Measurements from ENCODE around the gene QSOX2. TPM values are rescaled to one million over a fixed set of nuclear protein-coding genes. Genes with fewer than 3 reads are reported as not detected.

QSOX2 gene
- polyA plus RNA-seq, 10 donors, result 5.5 to 11.9 (median 8.0) TPM

DNA sequence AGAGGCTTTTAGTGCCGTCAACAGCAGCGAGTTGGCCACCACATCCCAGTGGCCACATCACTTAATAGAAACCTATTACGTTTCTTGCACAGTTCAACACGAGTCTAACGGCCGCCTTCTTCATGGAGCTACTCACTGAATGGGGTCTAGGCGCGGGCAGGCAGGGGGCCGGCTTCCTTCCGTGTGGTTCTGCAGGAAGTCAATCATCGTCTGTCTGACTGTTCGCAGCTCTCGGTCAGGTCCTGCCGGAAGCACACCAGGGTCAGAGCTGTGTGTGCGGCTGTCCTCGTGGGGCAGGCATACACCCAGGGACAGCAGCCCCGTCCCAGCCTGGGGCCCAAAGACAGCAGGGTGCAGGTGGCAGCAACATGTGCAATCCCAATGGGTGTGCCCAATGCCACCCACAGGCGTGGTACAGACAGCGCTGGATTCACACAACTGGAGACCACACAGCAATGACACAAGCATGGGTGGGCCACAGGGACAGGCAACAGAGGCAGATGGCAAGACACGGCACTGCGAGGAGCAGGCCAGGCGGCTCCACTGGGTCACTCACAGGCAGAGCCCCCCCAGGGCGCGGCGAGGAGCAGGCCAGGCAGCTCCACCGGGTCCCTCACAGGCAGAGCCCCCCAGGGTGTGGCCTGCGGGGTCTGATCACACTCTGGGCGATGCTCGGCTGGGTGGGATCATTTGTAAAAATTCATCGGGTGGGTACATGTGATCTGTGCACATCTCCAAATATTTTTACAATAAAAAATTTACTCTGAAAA, 21.6 kb downstream of the QSOX2 start:
- no peak for DNase-seq

- DNase-seq, result no peak
These were observed 22.7 kb downstream of the QSOX2 start for GRCh38 chr9:136222906-136223285.

DNA sequence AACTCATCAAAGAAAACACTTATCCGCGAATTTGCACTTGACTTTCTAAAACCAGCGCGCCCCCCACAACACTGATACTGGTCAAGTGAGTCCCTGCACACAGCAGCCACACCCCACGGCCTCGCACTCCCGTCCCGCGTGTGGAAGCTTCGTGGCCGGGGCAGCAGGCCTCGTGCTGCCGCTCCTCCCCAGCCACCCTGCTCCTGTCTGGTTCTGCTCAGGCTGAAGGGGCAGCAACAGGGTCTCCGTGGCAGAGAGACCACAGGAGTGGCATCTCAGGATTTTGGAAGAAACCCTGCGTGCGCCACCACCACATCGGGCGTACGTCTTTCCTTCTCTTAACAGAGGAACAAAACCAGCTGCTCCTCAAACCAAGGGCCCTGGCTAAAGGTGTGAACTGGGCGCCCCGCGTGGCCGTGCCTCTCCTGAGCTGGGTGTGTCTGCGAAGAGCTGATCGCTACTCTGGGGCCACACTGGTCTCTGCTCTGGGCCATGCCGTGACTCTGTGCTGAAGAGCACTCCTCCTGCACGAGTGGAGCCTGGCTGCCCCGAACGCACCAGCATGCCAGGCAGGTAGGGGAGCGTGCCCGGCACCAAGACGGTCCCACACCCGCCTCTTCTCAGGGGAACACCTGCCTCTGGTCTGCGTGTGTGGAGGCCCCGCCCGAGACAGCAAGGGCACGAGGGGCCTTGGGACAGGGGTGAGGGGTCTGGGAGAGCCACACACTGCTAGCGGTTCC, 23.3 kb downstream of the QSOX2 start:
- DNase-seq, result no peak

- DNase-seq, result no peak
These were observed 25.4 kb downstream of the QSOX2 start for GRCh38 chr9:136220017-136220729.

DNA sequence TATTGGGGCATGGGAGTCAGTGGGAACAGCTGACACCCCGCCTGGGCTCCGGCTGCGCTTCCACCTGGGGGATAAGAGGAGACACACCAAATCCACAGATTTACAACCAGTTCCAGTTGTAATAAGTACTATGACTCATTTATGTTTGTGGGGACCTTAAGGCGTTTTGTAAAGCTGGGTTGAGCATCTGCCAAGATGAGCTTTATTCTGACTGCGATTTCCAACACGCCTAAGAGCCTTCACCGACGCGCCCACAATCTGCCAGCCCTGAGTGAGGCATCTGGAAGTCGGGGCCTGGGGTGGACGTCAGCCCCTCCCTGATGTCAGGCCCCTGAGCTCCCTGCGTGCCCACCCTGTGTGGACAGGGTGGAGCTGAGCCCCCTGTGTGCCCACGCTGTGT, 26.3 kb downstream of the QSOX2 start:
- DNase-seq, result no peak

DNA sequence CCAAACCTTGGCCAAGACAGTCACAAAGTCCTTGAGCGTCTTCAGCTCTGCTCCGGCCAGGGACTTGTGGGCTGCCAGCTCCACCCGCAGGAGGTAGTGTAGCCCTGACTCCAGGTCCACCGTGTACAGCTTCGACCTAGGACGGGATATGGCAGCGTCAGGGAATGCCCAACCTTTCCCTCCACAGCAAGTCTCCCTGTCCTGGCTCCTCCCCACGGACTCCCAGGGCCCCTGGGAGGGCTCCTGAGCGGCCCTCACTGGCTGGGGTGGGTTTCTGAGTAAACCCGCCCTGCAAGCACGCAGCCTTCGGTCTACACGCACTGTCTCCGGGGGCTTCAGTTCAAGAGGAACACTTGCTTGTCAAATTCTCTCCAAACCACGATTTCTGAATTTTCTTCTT, 26.9 kb downstream of the QSOX2 start:
- DNase-seq, result no peak

- no peak for DNase-seq
These were observed 27.3 kb downstream of the QSOX2 start for GRCh38 chr9:136218271-136218670.

DNA sequence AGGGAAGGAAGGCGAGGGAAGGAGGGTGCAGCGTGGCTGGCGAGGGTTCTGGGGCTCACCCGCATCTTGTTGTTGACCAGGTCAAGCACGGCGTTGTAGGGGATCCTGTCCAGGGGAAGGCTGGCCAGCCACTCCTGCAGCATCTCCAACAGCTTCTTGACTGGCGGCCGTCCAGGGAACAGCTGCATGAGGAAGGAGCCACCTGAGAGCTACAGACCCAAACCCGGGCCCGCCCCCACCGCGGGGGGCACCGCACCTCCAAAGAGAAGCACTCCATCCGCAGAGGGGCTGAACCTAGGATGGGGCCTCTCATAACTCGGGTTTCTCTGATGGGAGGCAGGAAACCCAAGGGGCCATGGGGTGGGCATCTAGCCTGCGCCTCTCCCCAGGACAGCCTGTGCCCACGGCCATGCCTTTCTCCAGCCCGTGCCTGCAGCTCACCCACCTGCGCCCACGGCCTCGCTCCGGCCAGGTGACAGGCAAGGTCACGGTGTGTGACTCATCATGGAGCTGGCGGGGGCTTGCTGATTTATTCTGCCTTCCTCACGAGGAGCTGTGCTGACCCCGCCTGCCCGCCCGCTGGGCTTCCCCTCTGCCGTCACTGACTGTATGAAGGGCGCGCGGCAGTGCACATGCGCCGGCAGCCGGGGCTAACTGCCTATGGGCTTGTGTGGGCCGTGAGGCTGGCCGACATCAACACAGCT, 28.9 kb downstream of the QSOX2 start:
- DNase-seq, result no peak

GRCh38 chr9:136213733-136214132, 31.9 kb downstream of the QSOX2 start:
- DNase-seq, result no peak

DNA sequence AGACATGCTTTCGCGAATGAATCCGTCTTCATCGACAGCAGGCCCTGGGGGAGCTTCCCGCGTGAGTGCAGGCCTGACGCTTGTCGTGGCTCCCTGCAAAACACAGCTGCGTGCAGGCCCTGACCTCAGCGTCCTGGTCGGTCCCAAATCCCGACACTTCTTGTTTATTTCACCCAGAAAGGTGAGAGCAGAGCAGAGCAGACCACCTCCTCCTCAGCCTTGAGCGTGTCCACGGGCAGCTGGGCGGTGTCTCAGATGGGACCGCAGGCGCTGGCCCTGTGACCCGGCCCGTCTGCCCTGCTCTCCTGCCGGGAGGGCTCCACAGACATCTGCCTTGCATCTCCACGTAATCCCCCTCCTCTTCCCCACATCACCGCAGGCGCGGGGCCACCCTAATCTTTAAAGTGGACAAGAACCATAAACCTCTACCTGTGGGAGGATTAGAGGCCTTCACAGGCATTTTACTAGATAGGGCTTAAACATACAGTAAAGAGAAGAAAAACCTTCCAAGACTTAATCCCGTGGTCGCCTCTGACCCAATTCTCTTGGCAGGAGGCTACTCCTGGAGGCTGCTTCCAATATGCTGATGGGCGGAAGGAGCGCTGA, 33.2 kb downstream of the QSOX2 start:
- DNase-seq, result peak in 1 of 3 donors; percentile 20

DNA sequence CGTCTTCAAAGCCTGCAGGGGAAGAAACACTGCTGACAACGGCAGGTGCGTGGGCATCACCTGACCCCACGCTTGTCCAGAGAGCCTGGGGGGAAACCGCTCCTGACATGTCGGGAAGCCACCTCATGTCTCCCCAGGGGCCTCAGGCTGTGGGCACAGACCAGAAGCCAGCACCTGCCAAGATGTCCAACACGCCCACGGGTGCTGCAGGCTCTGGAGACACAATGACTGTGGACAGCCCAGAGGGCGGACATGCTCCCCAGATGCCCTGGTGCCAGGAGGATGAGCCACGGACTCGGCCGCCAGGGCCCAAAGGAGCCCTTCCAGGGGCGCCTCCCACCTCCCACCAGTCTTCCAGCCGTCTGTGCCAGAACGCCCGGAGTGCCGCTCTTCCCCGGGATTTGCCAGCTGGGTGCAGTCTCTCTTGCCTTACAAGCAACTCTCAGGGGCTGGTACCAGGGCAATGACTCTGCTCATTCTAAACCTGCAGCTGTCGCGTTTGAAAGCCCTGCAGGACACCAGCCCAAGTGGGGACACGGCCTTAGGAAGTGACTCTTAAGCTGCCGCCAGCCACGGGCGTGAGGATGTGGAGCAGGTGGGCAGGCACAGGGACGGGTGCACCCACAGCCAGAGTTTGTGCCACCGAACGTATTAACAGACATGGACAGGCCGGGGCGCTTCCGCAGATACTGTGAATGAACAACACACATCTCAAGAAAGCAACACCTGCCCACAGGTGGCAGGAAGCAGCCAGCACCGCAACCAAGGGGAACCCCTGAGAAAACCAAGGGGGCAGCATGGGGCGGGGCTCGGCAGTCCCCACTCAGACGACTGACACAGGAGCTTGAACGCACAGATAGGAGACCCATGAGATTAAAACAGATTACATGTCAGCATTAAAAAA, 33.9 kb downstream of the QSOX2 start:
- DNase-seq, result no peak

DNA sequence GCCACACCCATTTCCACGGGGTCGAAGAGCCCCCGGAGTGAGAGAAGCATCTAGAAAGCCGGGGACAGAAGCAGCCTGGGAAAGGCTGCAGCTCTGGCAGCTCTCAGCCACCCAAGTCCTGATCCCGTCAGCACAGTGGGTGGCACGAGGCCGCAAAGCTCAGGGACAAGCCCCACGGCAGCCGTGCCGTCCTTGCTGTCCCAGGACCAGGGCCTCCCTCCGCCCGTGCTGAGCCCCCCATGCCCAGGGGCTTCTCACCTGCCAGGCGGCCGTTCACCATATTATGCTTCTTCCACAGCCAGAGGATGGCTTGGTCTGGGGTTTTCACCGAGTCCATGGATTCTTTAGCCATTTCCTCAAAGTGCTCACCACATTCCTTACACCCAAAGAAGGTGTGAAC, 34.6 kb downstream of the QSOX2 start:
- no peak for DNase-seq

DNA sequence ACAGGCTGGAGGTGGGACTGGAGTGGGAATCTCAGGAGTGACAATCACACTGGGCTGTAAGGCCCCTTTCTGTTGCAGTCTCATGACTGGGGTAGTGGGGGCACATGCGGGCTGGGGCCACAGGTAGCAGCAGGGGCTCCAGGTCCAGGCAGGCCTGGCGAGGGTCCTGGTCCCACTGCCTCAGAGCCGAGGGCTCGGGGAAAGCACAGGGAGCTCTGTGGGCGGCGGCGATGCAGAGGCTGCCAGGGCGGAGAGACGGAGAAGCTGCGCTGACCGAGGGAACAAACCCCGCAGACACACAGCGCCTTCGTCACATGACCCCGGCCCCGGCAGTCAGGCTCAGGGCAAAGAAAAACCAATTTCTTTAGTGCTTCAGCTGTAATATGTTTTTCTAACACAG, 35.3 kb downstream of the QSOX2 start:
- no peak for DNase-seq

- no peak for DNase-seq
These were observed 35.8 kb downstream of the QSOX2 start for GRCh38 chr9:136209786-136210185.

- DNase-seq, result no peak
These were observed 36.4 kb downstream of the QSOX2 start for GRCh38 chr9:136209232-136209631.

DNA sequence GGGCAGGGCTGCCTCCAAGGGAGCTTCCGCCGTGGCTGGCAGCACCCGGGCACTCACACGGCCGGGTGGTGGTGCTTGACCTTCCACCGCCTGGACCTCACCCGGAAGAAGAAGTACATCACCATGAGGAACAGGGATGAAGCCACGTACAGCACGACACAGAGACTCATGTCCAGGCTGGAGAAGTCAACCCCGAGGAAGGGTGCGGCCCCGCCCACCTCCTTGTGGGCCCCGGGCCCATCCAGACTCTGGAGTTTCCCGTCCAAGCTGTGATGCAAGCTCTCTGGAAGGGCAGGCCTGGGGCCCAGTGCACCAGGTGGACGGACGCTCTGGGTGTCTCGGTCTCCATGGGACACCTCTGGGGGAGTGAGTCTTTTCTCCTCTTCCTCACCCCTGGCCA, 36.9 kb downstream of the QSOX2 start:
- DNase-seq, result no peak

- DNase-seq, result no peak
These were observed 38.0 kb downstream of the QSOX2 start for GRCh38 chr9:136207616-136208015.

- no peak for DNase-seq
These were observed 38.9 kb downstream of the QSOX2 start for GRCh38 chr9:136206602-136207275.

- no peak for DNase-seq
These were observed 40.0 kb downstream of the QSOX2 start for GRCh38 chr9:136205707-136205992.

Measured in muscle of back (tissue), 11 donors.